K562 (cell line): ENCODE results near the gene PSMB2. TPM values are rescaled to one million over a fixed set of nuclear protein-coding genes. Genes with fewer than 3 reads are reported as not detected.

Experiments
- CBFB ChIP-seq: sonication (generic); formaldehyde crosslinking; IDR thresholded peaks from 2 replicates; pipeline ENCODE4 v1.4.0; 2020; ENCODE audit warnings: mild to moderate bottlenecking, missing genetic modification reagents
- CEBPG ChIP-seq, 3 experiments: fragments of 200-800 bp in 1 of 3; sonication (Bioruptor generic) in 1 of 3; sonication (generic) in 1 of 3; formaldehyde crosslinking in 1 of 3; IDR thresholded peaks in 2 of 3; conservative IDR thresholded peaks in 1 of 3; 2 replicates each; pipeline versions ENCODE4 v1.6.1 to v1.8.0; 2016 to 2022; ENCODE audit warnings: missing compliant biosample characterization in 2 of 3, missing genetic modification characterization in 2 of 3, mild to moderate bottlenecking in 1 of 3, missing genetic modification reagents in 1 of 3
- ELF4 ChIP-seq: fragments of 450-650 bp; formaldehyde crosslinking; IDR thresholded peaks from 2 replicates; pipeline ENCODE4 v1.4.0; 2022; ENCODE audit warnings: missing genetic modification characterization
- KLF10 ChIP-seq: fragments of 250-450 bp; sonication (Bioruptor Pico); IDR thresholded peaks from 2 replicates; pipeline ENCODE4 v1.6.1; 2021; ENCODE audit warnings: matching md5 sums
- KLF6 ChIP-seq: fragments of 250-450 bp; sonication (Bioruptor Pico); IDR thresholded peaks from 2 replicates; pipeline ENCODE4 v1.4.0; 2020; ENCODE audit warnings: mild to moderate bottlenecking, moderate library complexity, borderline replicate concordance
- MYC ChIP-seq, 2 experiments: fragments of 250-450 bp in 1 of 2; sonication (Bioruptor Pico) in 1 of 2; IDR thresholded peaks; 2 replicates each; pipeline versions ENCODE4 v1.5.1 to v1.6.1; 2012 to 2021; ENCODE audit warnings: low read depth in 2 of 2, borderline replicate concordance in 1 of 2, improper control_type of control experiment in 1 of 2, low read length in 1 of 2, mild to moderate bottlenecking in 1 of 2, moderate library complexity in 1 of 2
- NCOA6 ChIP-seq: fragments of 450-650 bp; IDR thresholded peaks from 2 replicates; pipeline ENCODE4 v1.6.1; 2017; ENCODE audit warnings: mild to moderate bottlenecking
- RHOXF2B ChIP-seq: fragments of 250-450 bp; sonication (Bioruptor Pico); conservative IDR thresholded peaks from 2 replicates; pipeline ENCODE4 v1.5.1; 2021
- SRSF1 ChIP-seq: fragments of 200-400 bp; formaldehyde crosslinking; IDR thresholded peaks from 2 replicates; pipeline ENCODE4 v1.6.1; 2017; ENCODE audit warnings: mild to moderate bottlenecking, low read depth, low read length, moderate library complexity
- THAP7 ChIP-seq: fragments of 250-450 bp; sonication (Bioruptor Pico); IDR thresholded peaks from 2 replicates; pipeline ENCODE4 v1.5.0; 2021
- YY1 ChIP-seq, 3 experiments: IDR thresholded peaks; 2 replicates each; pipeline ENCODE4 v1.6.1; 2011; ENCODE audit warnings: low read length in 2 of 3, mild to moderate bottlenecking in 2 of 3, moderate library complexity in 2 of 3, borderline replicate concordance in 1 of 3, control low read depth in 1 of 3, low read depth in 1 of 3; ENCODE audit not compliant: insufficient read depth in 3 of 3, insufficient replicate concordance in 2 of 3, control insufficient read depth in 1 of 3, insufficient read length in 1 of 3; ENCODE audit errors: extremely low read depth in 1 of 3
- ZNF175 ChIP-seq: fragments of 200-800 bp; sonication (Bioruptor generic); IDR thresholded peaks from 2 replicates; pipeline ENCODE4 v1.6.1; 2016; ENCODE audit warnings: low read depth, mild to moderate bottlenecking, missing genetic modification characterization, missing compliant biosample characterization
- ZNF384 ChIP-seq: IDR thresholded peaks from 2 replicates; pipeline ENCODE4 v1.6.1; 2012; ENCODE audit warnings: low read depth, low read length, improper control_type of control experiment
- ZNF511 ChIP-seq: sonication (generic); formaldehyde crosslinking; IDR thresholded peaks from 2 replicates; pipeline ENCODE4 v1.8.0; 2022; ENCODE audit warnings: mild to moderate bottlenecking, missing genetic modification reagents
- polyA plus RNA-seq, 8 experiments: library from polyadenylated mRNA; depleted of rRNA in 4 of 8; stranded (reverse) in 5 of 8; unstranded in 3 of 8; fragments of >200 nt; fragmentation: Nextera tagmentation in 2 of 8; fragmentation: Illumina TruSeq in 1 of 8; extraction: Ambion mirVana in 2 of 8; extraction: Trizol in 1 of 8; gene quantifications; 2 replicates each; pipeline versions ENCODE4 v1.2.1 to v1.2.3, GENCODE V29; 2011 to 2014; ENCODE audit warnings: inconsistent platforms in 1 of 8, missing spikeins in 1 of 8
- total RNA-seq, 7 experiments: library from RNA; depleted of rRNA in 6 of 7; stranded (reverse); fragments of >200 nt in 6 of 7; fragmentation: Illumina TruSeq in 2 of 7; extraction: Trizol in 2 of 7; gene quantifications; 2 replicates each; pipeline versions ENCODE4 v1.2.1 to v1.2.3, GENCODE V29; 2011 to 2021; ENCODE audit warnings: low replicate concordance in 1 of 7
- TF ChIP-seq, protein P1 (sequence below): sonication (generic); formaldehyde crosslinking; IDR thresholded peaks from 2 replicates; pipeline ENCODE4 v1.8.1; 2022; ENCODE audit warnings: missing genetic modification reagents
- TF ChIP-seq, protein P2 (sequence below): IDR thresholded peaks from 2 replicates; pipeline ENCODE4 v1.6.1; 2016; ENCODE audit warnings: missing genetic modification characterization, missing compliant biosample characterization
- TF ChIP-seq, protein P3 (sequence below), 2 experiments: fragments of 450-650 bp in 1 of 2; sonication (generic) in 1 of 2; formaldehyde crosslinking; conservative IDR thresholded peaks; 2 replicates each; pipeline versions ENCODE4 v1.4.0 to v1.8.1; 2020 to 2022; ENCODE audit warnings: mild to moderate bottlenecking in 1 of 2, missing genetic modification reagents in 1 of 2

Gene PSMB2
- total and polyA plus RNA-seq, 9 of the 15 experiments (the other 6 are each of a cell fraction or from before 2014, with no cell fraction given), result 71.7 to 543 (median 165) TPM

DNA sequence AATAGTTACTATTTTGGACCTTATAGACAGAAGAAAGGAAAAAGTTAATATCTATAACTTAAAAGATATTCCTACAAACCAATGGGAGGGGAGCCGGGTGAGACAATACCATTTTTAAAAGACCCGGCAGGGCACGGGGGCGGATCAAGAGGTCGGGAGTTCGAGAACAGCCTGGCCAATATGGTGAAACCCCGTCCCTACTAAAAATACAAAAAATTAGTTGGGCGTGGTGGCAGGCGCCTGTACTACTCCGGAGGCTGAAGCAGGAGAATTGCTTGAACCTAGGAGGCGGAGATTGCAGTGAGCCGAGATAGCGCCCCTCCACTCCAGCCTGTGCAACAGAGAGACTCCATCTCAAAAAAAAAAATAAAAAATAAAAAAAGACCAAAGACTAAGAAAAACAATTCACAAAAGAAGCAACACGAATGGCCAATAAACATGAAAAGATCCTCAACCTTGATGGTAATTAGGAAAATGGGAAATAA lies 1.2 kb upstream of the PSMB2 start (continued):
- TF ChIP-seq, protein P1, sequence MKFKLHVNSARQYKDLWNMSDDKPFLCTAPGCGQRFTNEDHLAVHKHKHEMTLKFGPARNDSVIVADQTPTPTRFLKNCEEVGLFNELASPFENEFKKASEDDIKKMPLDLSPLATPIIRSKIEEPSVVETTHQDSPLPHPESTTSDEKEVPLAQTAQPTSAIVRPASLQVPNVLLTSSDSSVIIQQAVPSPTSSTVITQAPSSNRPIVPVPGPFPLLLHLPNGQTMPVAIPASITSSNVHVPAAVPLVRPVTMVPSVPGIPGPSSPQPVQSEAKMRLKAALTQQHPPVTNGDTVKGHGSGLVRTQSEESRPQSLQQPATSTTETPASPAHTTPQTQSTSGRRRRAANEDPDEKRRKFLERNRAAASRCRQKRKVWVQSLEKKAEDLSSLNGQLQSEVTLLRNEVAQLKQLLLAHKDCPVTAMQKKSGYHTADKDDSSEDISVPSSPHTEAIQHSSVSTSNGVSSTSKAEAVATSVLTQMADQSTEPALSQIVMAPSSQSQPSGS (CRISPR knock-in tag), result no peak
- TF ChIP-seq RHOXF2B (CRISPR knock-in tag) (no peak), KLF6 (no peak), ZNF511 (no peak), MYC (IDR thresholded peaks at IDR 0.05; ENCODE audit: low read depth, low read length) (no peak; the same call in 1 of the 2 replicates), MYC (CRISPR knock-in tag; IDR thresholded peaks at IDR 0.05; ENCODE audit: borderline replicate concordance, low read depth) (no peak), THAP7 (no peak), SRSF1 (no peak), ZNF384 (peak; percentile 73; the same call in 1 of the 2 replicates), NCOA6 (no peak), ZNF175 (CRISPR knock-in tag) (no peak), KLF10 (no peak), YY1 (IDR thresholded peaks at IDR 0.05; ENCODE audit: borderline replicate concordance in 1 of 3, control insufficient read depth in 1 of 3, extremely low read depth in 1 of 3, insufficient read depth in 3 of 3, insufficient read length in 1 of 3, insufficient replicate concordance in 2 of 3, low read depth in 1 of 3, low read length in 2 of 3) (peak in 1 of 3 experiments; percentile 37), CBFB (CRISPR knock-in tag) (no peak), ELF4 (CRISPR knock-in tag) (no peak), CEBPG (CRISPR knock-in tag; IDR thresholded peaks at IDR 0.05) (no peak), CEBPG (tag; conservative IDR thresholded peaks at IDR 0.05 in 1 of 2, IDR thresholded peaks at IDR 0.05 in 1 of 2) (peak in 1 of 2 experiments; percentile 82; a peak in 3 of 4 replicates)
- TF ChIP-seq, protein P2, sequence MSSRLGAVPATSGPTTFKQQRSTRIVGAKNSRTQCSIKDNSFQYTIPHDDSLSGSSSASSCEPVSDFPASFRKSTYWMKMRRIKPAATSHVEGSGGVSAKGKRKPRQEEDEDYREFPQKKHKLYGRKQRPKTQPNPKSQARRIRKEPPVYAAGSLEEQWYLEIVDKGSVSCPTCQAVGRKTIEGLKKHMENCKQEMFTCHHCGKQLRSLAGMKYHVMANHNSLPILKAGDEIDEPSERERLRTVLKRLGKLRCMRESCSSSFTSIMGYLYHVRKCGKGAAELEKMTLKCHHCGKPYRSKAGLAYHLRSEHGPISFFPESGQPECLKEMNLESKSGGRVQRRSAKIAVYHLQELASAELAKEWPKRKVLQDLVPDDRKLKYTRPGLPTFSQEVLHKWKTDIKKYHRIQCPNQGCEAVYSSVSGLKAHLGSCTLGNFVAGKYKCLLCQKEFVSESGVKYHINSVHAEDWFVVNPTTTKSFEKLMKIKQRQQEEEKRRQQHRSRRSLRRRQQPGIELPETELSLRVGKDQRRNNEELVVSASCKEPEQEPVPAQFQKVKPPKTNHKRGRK (tag), result peak; percentile 62
- TF ChIP-seq, protein P3, sequence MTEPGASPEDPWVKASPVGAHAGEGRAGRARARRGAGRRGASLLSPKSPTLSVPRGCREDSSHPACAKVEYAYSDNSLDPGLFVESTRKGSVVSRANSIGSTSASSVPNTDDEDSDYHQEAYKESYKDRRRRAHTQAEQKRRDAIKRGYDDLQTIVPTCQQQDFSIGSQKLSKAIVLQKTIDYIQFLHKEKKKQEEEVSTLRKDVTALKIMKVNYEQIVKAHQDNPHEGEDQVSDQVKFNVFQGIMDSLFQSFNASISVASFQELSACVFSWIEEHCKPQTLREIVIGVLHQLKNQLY (CRISPR knock-in tag; conservative IDR thresholded peaks at IDR 0.05), result no peak
